HG03095 (cell line): ENCODE data around the gene LCP2.

Source experiments
- ATAC-seq: cut with Tn5 transposase; IDR thresholded peaks from one replicate; pipeline ENCODE4 v1.9.1; 2021; ENCODE audit warnings: moderate library complexity; ENCODE audit not compliant: unreplicated experiment

Gene LCP2

DNA sequence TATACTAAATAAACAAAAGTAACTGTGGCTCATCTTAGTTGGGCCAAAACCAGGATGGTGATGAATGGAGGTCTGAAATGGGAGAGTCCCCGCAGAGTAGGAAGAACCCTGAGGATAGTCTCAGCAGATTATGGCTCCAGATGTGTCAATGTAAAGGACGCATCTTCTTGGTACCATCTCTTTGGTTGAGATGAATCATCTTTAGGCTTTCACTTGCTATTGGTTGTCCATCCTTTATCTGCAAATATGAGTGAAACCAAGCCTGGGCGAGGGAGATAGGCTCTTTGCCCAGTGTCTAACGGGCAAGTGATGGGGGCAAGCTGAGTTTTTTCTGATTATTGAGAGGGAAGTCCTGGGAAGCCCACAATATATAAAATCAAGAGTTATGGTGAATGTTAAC, 19.4 kb upstream of the LCP2 start:
- ATAC-seq: no peak

DNA sequence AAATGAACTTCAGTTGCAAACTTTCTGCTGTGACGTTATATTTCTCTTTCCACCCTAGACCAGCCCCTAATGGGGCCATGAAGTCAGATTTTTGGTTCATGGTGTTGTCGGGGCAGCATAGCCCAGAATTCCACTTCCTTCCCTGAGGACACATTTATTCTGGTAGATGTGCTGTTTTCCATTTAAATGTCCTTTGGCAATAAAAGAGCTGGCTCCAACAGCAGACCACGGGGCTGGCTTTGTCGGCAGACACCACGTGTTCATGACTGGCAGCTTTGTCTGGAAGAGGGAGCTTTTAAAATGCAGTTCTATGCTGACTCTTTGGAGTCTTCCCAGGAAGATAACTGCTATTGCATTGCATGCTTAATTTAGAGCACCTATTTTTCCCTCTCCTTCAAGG, 17.6 kb upstream of the LCP2 start:
- no peak for ATAC-seq

DNA sequence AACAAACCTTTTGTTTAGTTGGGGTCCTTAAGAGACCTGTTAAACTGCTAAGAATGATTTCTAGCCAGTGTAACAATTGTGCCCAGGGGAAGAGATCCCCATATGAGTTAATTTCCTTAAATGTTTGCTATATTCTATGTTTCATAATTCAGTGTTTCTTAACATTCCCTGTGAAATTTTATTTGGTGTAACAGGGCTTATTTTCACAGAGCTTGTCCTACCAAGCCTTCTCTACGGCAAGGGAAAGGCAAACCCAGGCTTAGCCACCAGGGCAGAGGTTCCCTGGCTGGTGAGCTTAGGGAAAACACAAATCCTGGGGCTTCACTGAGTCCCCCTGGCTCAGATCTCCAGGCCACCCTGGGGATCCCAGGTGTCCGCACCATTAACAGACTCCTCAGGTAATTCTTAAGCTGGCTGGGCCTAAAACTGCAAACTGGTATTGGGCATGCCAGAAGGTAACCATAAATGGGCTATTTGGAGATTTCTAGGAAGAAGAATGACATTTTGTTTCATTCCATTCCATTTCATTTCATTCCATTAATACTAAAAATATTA, 17.0 kb upstream of the LCP2 start:
- ATAC-seq: no peak

DNA sequence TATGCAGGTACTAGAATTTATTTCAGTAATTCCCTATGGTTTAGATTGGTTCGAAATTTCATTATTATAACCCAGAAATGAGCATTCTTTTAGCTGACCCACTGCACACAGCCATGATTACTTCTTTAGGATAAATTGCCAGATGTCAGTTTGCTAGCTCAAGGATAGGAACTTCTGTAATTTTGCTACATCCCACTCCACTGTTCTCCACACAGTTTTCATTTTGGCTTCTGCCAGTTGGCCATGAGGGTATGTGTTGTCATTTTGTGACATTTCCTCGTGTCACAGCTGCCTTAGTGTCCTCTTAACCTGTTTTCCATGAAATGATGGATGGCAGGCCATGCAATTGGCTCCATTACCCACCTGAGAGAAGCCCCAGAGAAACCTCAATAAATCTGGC, 16.2 kb upstream of the LCP2 start:
- no peak for ATAC-seq

DNA sequence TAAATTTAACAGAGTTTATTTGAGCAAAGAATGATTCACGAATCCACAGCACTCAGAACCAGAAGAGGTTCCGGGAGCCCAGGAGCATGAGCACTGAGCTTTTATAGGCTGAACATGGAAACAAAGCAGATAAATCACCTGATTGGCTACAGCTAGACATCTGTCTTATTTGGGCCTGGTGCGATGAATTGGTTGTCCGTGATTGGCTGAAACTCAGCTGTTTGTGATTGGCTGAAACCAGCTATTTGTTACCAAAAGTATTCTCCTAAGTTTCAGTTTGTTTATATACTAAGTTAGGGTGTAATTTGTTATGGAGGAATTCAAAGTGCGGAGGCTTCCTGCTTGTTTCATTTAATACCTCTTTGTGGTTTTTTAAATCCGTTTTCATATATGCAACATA, 15.8 kb upstream of the LCP2 start:
- ATAC-seq: no peak

DNA sequence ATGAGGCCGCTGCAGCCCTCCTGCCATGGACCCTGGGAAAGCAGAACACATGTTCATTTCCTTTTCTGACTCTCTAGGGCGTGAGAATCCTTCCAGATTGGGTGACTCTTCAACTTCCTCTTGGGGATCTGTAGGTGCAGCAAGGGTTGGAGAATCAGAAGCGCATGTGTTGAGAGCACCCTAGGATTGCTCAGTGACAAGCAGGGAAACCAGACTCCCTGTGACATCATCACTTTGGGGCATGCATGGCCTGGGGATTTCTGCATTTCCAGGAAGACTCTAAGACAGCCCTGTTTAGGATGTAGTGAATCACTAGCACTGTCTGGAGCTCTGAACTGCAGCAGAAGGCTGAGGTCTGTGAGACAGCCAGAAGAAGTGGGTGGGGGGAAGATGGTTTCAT, 15.1 kb upstream of the LCP2 start:
- ATAC-seq: peak; percentile 60

DNA sequence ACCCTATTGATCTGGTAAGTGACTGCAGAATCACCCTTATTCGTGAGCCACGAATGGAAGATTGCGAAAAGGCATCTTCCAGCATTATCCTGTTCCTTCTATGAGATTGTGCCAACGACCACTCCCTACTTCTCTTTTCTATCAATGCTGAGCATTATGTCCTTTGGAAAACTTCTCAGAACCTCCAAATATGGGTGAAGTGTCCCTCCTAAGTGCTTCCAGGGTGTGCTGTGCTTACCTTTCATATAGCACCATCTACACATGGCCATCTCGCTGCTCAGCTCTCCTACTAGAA, 14.7 kb upstream of the LCP2 start:
- ATAC-seq: no peak

DNA sequence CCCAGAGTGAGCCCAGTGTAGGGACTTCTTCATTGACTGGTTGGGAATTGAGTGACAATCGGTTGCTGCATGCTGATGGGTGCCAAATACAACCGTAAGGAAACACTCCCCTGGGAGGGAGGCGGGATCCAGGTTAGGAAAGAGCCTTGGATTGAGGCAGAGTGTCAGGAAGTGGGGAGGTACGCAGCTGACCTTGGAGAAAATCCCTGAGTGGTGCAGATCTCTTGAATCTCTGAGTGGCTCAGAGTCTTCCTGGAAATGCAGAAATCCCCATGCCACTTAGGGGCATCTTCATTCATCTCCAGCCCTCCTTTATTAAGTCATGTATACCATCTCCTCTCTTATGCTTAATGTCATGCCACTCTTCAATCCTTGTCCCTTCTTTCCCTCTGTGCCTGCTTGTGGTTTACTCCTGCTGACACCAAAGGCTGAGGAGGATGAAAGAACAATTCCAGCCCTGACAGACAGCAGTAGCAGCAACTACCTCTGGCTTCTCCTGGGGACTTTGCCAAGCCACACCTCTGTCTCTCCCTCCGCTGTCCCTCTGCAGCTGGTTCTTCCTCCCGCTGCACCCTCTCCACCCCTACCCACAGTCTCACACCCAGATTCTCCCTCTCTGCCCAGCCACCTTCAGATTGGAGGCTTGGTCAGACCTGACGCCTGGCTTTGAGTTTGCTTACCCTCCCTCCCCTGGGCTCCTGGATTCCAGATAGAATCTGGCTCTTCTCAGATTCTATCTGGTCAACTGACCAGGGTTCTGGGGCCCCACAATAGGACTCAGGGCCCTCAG, 14.1 kb upstream of the LCP2 start:
- no peak for ATAC-seq

DNA sequence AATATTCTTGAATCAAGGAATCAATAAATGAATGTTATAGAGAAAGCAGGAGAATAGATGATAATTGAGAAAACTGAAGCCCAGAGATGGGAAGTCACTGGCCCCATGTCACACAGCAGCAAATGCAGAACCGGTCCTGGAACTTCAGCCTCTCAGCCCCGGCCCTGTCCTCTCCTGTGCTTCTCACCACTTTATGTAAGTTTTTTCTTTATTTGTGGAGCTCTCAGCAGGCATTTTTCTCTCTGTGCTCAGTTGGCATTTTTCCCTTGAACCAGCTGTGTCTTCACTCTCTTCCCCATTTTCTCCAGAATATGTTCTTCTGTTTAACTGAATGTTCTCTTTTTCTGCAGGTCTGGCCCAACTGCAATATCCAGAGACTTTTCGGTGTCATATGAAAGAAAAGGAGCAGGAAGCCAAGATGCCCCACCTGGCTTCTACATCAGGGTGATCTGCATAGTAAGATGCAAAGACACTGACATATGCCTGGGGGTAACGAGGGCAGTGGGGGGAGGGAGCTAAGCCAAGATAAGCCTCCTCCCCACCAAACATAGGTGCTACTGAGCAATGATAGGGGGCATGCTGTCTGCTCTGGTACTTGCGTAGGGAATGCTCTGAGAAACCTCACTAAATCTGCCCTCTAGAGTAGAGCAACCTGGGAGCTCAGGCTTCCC, 12.8 kb upstream of the LCP2 start:
- no peak for ATAC-seq

DNA sequence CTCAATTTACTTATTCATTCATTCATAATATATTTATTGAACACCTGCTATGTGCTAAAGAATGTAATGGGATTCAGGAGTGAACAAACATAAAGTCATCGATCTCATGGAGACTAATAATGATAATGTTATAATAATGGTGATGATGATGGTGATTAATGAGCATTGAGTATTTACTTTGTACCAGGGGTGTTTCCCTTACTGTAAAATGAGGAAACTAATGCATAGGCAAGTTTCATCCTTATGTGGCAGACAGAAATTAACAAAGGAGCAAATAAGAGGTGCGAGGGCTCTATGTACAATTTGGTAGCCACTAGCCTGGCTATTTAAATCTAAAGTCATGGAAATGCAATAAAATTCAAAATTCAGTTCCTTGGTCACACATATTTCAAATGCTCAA, 11.1 kb upstream of the LCP2 start:
- ATAC-seq: no peak

DNA sequence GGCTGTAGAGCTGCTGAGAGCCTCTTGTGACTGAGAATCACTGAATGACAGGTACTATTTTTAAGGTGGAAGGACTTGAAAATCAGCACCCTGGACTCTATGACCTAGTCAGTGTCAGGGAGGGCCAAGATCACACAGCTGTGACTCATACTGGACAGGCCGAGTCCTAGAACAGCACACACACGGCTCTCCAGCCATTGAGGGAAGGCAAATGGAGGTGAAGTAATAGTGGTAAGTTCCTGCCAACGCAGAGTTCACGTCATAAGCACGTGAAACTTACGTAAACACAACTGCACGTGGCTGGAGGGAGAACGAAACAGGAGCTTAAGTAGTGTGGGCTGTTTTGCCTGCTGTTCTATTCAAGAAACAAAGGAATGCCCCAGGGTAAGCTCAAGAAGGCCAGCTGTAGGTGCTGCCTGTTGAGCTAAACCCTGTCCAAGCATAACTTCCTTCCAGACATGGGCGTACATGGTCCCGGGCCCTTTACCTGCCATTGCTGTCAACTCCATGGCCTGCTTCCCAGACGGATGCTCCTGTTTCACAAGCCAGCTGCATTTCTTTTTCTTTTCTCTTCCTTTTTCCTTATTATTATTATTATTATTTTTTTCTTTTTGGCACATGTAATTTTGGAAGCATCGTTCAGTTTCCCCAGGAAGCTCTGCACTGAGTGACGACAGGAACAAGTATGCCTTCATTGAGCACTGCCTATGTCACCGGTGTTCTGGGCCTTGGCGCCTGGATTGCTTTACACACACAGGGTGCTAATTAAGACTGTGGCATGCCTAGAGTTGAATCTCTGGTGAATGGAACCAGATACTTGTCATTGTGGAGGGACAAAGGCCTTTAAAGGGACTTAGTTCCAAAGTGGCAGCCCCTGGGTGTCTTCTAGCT, 10.2 kb upstream of the LCP2 start:
- no peak for ATAC-seq

DNA sequence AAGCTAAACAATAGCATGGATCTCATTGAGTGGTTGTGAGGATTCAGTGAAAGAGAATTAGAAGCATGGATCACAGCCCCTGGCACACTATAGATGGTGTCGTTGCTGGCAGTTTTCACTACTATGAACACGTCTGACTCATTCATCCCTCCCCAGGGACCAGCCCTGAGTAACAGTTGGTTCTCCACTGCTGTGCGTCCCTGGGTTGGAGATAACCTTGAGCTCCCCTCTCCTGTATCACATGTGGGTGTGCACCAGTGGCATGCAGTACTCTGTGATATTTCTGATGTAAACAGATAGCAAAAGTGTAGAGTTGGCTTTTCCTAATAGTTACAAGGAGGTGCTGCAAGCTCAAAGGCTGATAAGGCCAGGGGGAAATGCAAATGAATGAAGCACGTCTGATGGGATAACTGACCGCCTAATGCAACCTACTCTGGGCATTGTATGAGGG, 8.8 kb upstream of the LCP2 start:
- ATAC-seq: peak; percentile 63

DNA sequence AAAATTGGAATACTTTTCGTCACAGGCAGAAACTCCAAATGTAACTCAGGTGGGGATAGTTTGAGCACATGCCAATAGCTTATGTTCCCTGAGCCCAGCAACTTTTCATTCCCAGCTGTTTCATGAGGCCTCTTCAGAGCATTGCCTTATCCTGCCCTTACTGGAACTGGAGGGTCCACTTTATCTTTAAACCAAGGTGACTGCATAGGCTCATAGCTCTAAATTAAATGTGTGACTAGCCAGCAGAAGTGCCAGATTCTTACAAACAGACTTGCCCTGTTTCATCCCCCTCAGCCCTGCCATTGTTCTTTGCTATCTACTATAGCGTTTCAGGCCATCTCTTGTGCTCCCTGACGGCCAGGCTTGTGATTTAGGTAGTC, 8.1 kb upstream of the LCP2 start:
- ATAC-seq: no peak

DNA sequence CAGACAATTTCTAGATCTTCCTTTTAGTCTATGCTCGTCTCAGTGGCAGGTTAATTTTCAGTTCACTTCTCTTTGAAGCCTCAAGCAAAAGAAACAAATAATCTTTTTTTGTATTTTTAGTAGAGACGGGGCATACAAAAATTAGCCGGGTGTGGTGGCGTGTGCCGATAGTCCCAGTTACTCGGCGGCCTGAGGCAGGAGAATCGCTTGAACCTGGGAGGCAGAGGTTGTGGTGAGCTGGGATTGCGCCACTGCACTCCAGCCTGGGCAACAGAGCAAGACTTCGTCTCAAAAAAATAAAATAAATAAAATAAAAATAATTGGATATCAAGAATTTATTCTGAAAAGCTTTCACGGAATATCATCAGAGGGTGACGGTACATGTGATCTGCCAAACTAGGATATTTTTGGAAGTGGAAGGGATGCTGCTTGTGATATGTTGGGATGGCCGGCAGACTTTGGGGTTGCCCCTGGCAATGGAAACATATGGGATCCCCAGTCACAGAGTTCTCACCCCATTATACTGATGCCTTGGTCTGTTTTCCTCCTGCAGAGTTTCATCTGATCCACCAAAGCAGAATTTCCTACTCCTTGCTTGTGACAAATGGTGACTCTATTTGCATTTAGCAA, 7.6 kb upstream of the LCP2 start:
- no peak for ATAC-seq

DNA sequence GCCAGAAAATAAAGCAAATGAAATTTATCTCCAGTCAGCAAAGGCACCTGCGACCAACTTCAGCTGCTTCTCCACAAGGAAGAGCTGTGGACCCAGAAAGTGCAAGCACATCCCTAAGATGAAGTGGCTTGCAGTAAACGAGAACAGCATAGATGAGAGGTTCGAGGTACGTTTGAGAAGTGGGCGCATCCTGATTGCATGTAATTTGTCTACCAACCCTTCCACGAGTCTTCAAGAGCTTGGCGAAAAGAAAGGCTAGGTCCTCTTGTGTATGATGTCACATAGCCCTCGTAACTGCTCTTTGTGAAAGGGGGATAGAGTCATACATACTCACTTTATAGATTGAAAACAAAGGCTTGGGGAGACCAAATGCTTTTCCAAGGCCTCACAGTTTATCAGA, 6.0 kb upstream of the LCP2 start:
- no peak for ATAC-seq

DNA sequence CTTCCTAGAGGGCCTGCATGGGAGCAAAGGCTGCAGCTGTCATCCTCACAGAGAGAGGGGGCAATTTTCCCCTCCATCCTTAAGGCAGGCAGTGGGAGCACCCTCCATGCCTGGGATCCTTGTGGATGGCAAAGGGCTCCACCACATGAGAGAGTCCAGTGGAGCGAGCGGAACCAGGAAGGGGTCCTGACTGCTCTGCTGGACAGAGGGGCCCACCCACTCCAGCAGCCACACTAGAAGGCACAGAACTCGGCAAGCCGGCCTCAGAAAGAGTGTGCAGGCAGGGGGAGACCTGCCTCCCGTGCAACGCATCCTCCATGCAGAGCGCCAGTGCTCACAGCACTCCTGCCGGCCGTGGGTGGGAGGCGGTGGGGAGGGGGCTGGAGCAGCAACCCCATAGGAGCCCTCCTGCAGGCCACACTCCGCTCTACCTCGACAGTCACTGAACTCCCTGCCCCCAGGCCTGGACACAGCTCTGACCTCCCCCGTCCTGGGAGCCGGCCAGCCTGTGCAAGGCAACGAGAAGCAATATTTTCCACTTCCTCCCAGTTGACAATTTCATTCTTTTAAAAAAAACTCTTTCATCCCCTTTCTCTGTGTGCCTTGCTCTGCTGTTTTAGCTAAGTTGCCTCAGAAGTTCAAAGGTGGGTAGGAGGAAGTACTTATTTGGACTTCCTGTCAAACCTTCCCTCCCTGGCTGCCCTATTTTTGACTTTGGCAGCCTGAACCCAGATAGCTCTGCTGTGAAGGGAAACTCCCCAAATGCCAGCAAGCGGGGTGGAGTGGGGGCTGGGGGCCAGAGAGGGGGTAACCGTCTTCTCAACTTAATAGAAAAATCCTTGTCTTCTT, 5.3 kb upstream of the LCP2 start:
- ATAC-seq: peak; percentile 76

DNA sequence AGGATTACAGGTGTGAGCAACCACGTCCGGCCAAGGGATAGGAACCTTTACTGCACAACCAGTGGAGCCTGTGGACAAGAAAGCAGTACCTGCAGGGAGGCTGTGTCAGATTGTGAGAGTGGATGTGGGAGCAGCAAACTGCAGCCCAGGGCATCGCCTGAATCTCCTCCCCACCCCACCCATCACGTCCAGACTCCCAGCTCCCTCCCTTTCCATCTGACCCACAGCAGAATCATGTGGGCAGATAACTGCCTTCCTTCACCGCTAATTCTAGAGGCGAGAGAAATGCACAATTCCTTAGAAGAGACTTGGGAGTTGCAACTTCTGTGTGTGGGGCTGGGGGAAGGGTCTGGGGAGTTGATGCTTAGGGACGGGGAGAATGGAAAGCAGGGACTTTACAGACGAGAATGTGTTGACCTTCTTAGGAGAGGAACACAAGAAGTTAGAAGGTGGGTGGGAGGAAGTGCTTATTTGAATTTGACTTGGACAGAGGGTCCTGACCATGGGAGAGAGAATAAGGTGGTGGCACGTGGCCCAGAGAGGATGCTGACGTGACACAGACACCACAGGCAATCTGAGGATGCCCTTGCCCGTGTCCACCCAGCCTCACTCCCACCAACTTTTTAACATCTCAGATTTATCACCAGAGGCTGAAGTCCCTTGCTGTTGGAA, 4.5 kb upstream of the LCP2 start:
- ATAC-seq: no peak

DNA sequence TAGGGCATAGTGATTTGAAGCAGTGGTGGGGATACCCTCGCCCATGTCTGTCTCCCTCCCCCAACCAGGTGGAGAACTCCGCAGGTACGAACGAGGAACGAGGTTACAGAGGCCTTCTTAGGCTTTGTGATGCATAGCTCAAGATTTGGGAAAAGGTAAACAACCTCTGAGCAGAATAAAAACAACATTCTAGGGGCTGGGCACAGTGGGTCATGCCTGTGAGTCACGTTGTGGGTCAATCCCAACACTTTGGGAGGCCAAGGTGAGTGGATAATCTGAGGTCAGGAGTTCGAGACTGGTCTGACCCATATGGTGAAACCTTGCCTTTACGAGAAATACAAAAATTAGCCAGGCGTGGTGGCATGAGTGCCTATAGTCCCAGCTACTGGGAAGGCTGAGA, 3.6 kb upstream of the LCP2 start:
- no peak for ATAC-seq

DNA sequence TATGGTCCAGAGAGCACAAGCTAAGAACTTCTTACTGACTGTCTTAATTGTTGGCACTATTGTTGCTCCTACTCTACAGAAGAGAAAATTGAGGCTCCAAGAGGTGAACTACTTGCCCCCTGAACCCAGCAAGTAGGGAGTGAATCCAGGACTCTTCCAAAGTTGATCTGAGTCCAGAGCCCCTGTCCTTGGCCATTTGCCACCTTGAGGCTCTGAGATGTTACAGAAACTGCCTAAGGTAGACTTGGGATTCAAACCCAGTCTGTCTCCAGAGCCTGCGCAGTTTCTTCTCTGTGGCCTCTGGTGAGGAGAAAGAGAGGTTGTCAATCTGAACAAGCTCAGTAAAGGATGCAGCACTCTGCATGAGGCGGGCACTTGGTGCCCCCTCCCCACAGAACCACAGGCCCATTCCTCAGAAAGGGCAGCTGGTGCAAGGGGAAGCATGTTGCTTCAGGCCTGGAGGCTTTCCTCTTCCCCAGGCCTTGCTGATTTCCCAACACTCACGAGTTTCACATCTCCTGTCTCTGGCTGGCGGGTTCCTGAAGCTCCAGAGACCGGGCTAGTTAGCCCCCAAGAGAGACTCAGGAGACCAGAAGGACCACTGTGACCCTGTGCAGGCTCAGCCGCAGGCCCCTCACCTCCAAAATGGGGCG, 2.9 kb upstream of the LCP2 start:
- ATAC-seq: no peak
